Activated CD8-positive, alpha-beta T cell treated with anti-CD3 and anti-CD28 coated beads, Interleukin-2, amount 10 ng/mL, durations not matched to agents 7 days and 5 days (primary cell): Measurements from ENCODE around the gene TMEM236. TPM values are rescaled to one million over a fixed set of nuclear protein-coding genes. Genes with fewer than 3 reads are reported as not detected.
A peak's percentile ranks its signal among the peaks of the same experiment; 100 is the strongest.

Experiments used
- ATAC-seq: fragments of 150-1000 bp; cut with Tn5 transposase; one replicate; pipeline ENCODE4 v1.10.0; 2021; ENCODE audit warnings: moderate library complexity
- CTCF ChIA-PET: fragments of 350-600 bp; sonication (Branson Sonifier 250); formaldehyde crosslinking; loops from one replicate; lab custom pipeline; 2021; ENCODE audit warnings: antibody characterized with exemption; lab: Charles Lee
- POLR2A ChIA-PET: fragments of 350-600 bp; sonication (Branson Sonifier 250); formaldehyde crosslinking; loops from one replicate; lab custom pipeline; 2021; ENCODE audit warnings: antibody characterized with exemption; lab: Charles Lee
- DNase-seq: peaks from one replicate; pipeline ENCODE4 v3.0.0-alpha.2; 2020
- H3K27ac Mint-ChIP-seq: one replicate; pipeline ENCODE4 v1.8.0; 2021; ENCODE audit warnings: mild to moderate bottlenecking, mixed read lengths
- H3K27me3 Mint-ChIP-seq: one replicate; pipeline ENCODE4 v1.8.0; 2021; ENCODE audit warnings: low read depth, mixed read lengths
- H3K36me3 Mint-ChIP-seq: one replicate; pipeline ENCODE4 v1.8.0; 2021; ENCODE audit warnings: low read depth, mixed read lengths
- H3K4me1 Mint-ChIP-seq: one replicate; pipeline ENCODE4 v1.8.0; 2021; ENCODE audit warnings: low read depth, mixed read lengths
- H3K4me3 Mint-ChIP-seq: one replicate; pipeline ENCODE4 v1.8.0; 2021; ENCODE audit warnings: mild to moderate bottlenecking, mixed read lengths
- H3K9me3 Mint-ChIP-seq: one replicate; pipeline ENCODE4 v1.8.0; 2022; ENCODE audit warnings: mixed read lengths; ENCODE audit not compliant: insufficient read depth
- total RNA-seq, 2 experiments: library from RNA; stranded (reverse); gene quantifications; one replicate each; pipeline ENCODE4 v1.2.3, GENCODE V29; 2021

Gene TMEM236
- total RNA-seq, 2 experiments from 2014 or later = 0.13 TPM; not detected in 1

DNA sequence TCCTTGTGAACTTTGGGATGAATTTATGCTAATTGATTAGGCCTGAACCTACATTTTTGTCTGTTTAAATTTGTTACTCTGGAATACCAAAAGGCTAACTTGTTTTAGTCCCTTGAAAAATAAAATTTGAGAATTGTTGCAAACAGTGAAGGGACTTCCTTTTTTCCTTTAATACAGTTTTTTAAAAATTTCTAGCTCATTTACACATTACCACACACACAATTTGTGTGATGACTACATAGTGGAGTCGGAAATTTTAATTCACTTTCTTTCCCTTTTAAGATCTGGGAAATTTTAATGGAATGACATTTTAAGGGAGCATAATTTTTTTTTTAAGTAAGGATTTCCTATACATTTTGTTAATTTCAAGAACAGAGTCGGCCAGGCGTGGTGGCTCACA lies 8.6 kb upstream of the TMEM236 start:
- Mint-ChIP-seq H3K27ac (no peak overlapping the region), H3K4me1 (peaks cover 14% of the 10 kb centered on the region), H3K36me3 (no peaks in the 10 kb centered on the region), H3K4me3 (no peak overlapping the region), H3K9me3 (no peaks in the 10 kb centered on the region), H3K27me3 (no peaks in the 10 kb centered on the region)
- DNase-seq (no peak), ATAC-seq (no peak)
- CTCF ChIA-PET = interaction anchor here (0.6 to 3.0 kb wide), 8 partner anchors 8 to 143 kb away, joined by 3 to 12 read pairs (median 4); partner anchors contain the start of gene STAM
- POLR2A ChIA-PET = no interaction called here

DNA sequence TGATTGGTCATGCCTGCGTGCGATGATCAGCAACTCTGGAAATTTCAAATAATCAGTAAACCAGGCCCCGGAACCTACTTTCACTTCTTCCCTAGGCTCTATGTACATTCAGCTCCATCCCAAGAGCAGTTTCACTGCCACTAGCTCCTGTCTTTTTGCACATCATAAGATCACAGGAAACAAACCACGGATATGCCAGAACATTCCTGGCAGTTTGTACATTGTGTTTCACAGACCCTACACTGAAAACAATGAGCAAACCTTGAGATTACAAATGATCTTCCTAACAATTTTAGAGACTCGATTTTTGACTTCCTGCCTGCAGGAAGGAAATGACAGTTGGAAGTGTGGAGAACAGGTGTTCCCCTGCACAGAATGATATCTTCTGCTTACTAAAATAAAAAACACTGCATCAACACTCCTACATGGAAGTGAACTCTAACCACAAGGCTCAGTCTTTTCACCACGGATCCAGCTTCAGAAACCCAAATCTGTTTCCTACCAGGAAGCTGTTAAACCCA lies 7.6 kb upstream of the TMEM236 start:
- Mint-ChIP-seq H3K27me3 (no peaks in the 10 kb centered on the region), H3K4me1 (peaks cover 14% of the 10 kb centered on the region), H3K4me3 (no peak overlapping the region), H3K9me3 (no peaks in the 10 kb centered on the region), H3K27ac (peak overlapping the region; percentile 2), H3K36me3 (no peaks in the 10 kb centered on the region)
- DNase-seq = no peak
- ChIA-PET POLR2A (no interaction called here), CTCF (interaction anchor here (1.0 to 3.0 kb wide), 5 partner anchors 13 to 138 kb away, joined by 3 to 12 read pairs (median 8); partner anchors contain the start of gene STAM)
- ATAC-seq = no peak

DNA sequence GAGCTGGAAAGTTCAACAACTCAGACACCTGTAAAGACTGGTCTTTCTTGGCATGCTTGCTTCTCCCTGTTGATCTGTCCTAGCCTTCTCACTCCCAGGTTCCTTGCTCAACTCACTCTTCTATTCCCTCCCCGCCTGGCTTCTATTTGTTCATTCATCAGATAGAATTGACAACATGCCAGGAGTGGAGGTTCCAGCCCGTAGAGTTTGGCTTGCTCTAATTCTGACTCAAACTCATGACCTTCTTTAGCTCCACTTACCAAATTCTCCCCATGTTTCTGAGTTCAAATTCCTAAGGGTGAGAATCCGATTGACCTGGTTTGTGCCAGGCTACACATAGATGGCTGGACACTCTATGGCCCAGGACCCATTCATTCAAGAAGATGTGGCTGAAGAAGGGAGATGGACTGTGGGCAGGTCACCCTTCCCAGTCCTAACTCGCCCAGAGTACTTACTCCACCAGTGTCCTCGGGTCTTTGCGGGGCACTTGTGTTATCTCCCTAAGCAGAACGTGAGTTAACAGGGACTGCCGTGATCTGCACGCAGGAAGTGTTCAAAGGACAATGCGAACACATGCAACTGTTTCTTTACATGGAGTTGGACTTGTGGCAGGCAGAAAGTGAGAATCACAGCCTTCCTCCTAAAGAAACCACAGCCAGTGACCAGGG lies 4.0 kb upstream of the TMEM236 start:
- POLR2A ChIA-PET = no interaction called here
- H3K4me1 Mint-ChIP-seq = peaks cover 11% of the 10 kb centered on the region
- no peak overlapping the region for H3K4me3 Mint-ChIP-seq
- no peaks in the 10 kb centered on the region for H3K27me3 Mint-ChIP-seq
- CTCF ChIA-PET = no interaction called here
- no peaks in the 10 kb centered on the region for H3K36me3 Mint-ChIP-seq
- ATAC-seq = no peak
- DNase-seq = no peak
- no peak overlapping the region for H3K27ac Mint-ChIP-seq
- H3K9me3 Mint-ChIP-seq = no peaks in the 10 kb centered on the region

DNA sequence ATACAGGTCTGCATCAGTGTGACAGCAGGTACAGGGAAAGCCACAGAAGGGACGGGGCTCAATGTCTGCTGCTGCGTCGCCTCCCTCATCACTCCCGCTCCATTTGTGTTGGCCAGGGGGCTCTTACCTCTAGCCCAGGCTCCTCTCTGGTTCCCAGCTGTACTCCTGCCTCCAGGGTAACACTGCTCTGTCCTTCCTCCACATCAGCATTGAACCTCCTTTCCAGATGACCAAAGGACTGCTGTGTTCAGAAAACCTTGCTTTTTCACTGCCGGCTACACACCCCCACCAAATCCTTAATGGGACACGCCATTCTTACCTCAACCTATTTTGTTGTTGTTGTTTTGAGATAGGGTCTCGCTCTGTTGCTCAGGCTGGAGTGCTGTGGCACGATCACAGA lies 2.1 kb upstream of the TMEM236 start:
- Mint-ChIP-seq H3K9me3 (no peaks in the 10 kb centered on the region), H3K4me1 (peaks cover 3% of the 10 kb centered on the region), H3K36me3 (no peaks in the 10 kb centered on the region), H3K27ac (no peak overlapping the region), H3K27me3 (no peaks in the 10 kb centered on the region), H3K4me3 (no peak overlapping the region)
- ATAC-seq = no peak
- POLR2A ChIA-PET = no interaction called here
- CTCF ChIA-PET = no interaction called here
- DNase-seq = no peak

DNA sequence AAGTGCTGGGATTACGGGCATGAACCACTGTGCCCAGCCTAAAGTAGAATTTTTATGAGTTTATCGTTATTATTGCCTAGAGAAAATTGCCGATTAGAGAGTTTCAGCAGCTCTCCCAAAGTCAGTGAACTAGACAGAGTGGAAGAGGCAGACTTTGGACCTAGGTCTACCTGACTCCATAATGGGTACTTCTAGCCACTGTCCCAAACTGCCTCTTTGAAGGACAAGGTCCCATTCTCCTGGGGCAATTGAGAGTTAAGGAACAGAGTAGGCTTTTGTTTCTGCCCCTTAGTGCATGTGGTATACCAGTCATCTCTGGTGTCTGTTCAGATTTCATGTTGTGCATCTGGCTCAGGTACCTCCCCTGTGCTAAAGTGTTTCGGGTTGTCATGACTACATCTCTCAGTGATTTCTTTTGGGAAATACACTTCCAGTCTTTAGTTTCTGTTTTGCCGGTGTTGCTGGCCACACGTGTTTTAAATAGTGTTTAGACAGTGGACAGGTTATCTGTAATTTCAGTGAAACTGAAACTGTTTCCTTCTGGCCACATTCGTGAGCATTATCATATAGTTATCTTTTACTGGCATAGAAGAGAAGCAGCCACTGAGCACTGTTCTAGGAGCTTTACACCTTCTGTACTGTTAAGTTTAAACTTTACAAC lies 4.7 kb downstream of the TMEM236 start:
- POLR2A ChIA-PET = interaction anchor here (1.0 kb wide), 1 partner anchor 113 kb away, joined by 3 read pairs; the partner anchor contains the start of gene STAM
- Mint-ChIP-seq H3K4me1 (peaks cover 7% of the 10 kb centered on the region), H3K27me3 (no peaks in the 10 kb centered on the region), H3K4me3 (peak overlapping the region; percentile 15), H3K9me3 (no peaks in the 10 kb centered on the region), H3K36me3 (no peaks in the 10 kb centered on the region), H3K27ac (no peak overlapping the region)
- DNase-seq = no peak
- CTCF ChIA-PET = interaction anchor here (0.7 to 1.1 kb wide), 2 partner anchors 11 to 13 kb away, joined by 3 to 4 read pairs; no protein-coding TSS in a partner anchor
- ATAC-seq = peak; percentile 85

DNA sequence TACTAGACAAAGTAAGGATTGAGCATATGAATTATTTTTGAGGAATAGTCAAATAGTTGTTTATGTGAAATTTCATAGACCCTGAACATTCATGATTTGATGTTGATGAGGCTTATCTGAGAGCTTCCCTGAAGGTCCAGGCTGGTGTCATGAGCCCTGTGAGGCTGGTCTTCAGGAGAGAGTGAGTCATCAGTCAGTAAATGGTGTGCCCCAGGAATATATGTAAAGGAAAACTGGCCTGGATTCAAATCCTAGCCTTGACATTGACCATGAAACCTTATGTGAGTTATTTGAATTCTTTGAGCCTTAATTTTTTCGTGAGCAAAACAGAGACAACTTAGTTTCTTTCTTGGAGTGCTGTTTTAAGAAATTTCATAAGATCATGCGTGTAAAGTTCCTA lies 6.2 kb downstream of the TMEM236 start:
- ATAC-seq = no peak
- no peak overlapping the region for H3K27ac Mint-ChIP-seq
- CTCF ChIA-PET = interaction anchor here (1.1 kb wide), 1 partner anchor 14 kb away, joined by 4 read pairs; no protein-coding TSS in a partner anchor

DNA sequence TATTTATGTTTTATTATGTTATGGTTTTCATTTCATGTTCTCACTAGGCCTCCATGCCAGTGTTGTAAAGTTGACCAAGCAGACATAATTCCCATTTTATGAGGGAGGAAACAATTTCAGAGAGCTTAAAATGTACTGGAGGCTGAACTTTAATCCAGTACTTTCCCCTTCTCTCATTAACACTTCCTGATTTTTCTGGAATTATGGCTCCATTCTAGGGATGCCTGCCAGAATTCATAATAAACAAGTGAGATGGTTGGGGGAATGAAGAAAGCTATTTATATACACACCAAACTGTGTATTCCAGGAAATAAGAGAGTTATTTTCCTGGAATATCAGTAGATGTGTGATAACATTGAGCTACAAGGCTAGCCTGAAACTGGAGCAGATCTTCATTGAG lies 6.9 kb downstream of the TMEM236 start:
- no peaks in the 10 kb centered on the region for H3K9me3 Mint-ChIP-seq
- no peak overlapping the region for H3K4me3 Mint-ChIP-seq
- POLR2A ChIA-PET = no interaction called here
- no peaks in the 10 kb centered on the region for H3K27me3 Mint-ChIP-seq
- H3K27ac Mint-ChIP-seq = no peak overlapping the region
- CTCF ChIA-PET = no interaction called here
- ATAC-seq = no peak
- H3K4me1 Mint-ChIP-seq = peaks cover 7% of the 10 kb centered on the region
- no peaks in the 10 kb centered on the region for H3K36me3 Mint-ChIP-seq
- no peak for DNase-seq

More for the DNA sequence above, 6.2 kb downstream of the TMEM236 start:
- no peak overlapping the region for H3K4me3 Mint-ChIP-seq
- H3K9me3 Mint-ChIP-seq = no peaks in the 10 kb centered on the region
- no peaks in the 10 kb centered on the region for H3K36me3 Mint-ChIP-seq
- H3K4me1 Mint-ChIP-seq = peaks cover 7% of the 10 kb centered on the region
- POLR2A ChIA-PET = no interaction called here
- H3K27me3 Mint-ChIP-seq = no peaks in the 10 kb centered on the region
- DNase-seq = no peak

DNA sequence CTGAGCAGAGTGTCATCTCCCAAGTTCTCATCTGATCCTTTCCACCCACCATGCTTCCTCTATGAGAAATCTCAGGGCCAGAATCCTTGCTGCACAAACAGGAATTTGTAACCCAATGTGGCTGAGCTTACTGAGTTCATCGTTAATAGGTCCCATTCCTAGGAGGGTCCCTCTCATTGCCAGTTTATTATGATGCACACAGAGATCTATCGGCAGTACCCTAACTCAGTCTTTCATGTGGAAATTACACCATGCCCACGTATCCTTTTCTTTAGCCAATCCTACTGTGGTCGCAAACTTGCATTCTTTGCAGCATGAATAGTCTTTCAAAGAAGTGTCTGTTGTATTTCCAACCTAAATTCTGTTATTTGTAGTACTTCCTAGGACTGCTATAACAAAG lies 12.1 kb downstream of the TMEM236 start:
- H3K4me3 Mint-ChIP-seq = no peak overlapping the region
- no peaks in the 10 kb centered on the region for H3K36me3 Mint-ChIP-seq
- ATAC-seq = no peak
- DNase-seq = no peak
- ChIA-PET POLR2A (no interaction called here), CTCF (no interaction called here)
- H3K9me3 Mint-ChIP-seq = no peaks in the 10 kb centered on the region
- H3K27me3 Mint-ChIP-seq = no peaks in the 10 kb centered on the region
- H3K27ac Mint-ChIP-seq = no peak overlapping the region
- no peaks in the 10 kb centered on the region for H3K4me1 Mint-ChIP-seq

DNA sequence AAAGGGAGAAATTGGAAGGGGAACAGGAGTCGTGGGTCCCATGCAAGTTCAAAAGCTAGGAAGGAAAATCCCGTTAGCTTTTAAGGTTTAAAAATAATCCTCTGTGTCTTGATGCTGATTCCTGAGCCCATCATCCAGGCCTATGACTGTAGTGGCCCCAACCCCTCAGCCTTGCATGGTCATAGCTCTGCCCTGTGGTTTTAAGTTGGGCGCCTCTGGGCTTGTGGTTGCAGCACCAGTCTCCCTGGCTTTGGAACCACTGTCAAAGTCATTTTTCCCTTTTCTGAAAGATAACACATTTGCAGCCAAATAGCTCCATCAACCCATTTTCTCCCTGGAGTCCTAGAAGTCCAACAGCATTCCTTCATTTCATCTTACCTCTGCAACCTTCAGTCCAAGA lies 13.6 kb downstream of the TMEM236 start:
- ATAC-seq = no peak
- DNase-seq = no peak
- no peaks in the 10 kb centered on the region for H3K4me1 Mint-ChIP-seq
- H3K4me3 Mint-ChIP-seq = no peak overlapping the region
- ChIA-PET POLR2A (no interaction called here), CTCF (no interaction called here)
- H3K9me3 Mint-ChIP-seq = no peaks in the 10 kb centered on the region
- H3K36me3 Mint-ChIP-seq = no peaks in the 10 kb centered on the region
- H3K27ac Mint-ChIP-seq = no peak overlapping the region
- no peaks in the 10 kb centered on the region for H3K27me3 Mint-ChIP-seq

DNA sequence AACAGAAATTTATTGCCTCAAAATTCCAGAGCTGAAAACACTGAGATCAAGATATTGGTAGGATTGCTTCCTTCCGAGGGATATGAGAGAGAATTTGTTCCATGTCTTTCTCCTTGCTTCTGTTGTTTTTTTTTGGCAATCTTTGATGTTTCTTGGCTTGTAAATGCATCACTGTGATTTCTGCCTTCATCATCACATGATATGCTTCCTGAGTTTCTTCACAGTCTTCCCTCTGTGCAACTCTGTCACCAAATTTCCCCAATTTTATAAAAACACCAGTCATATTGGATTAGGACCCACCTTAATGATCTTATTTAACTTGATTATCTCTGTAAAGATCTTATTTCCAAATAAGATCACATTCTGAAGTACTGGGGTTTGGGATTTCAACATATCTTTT lies 14.7 kb downstream of the TMEM236 start:
- H3K36me3 Mint-ChIP-seq = no peaks in the 10 kb centered on the region
- no peaks in the 10 kb centered on the region for H3K27me3 Mint-ChIP-seq
- CTCF ChIA-PET = interaction anchor here (0.6 kb wide), 1 partner anchor 36 kb away, joined by 3 read pairs; no protein-coding TSS in a partner anchor
- no peak overlapping the region for H3K27ac Mint-ChIP-seq
- ATAC-seq (no peak), DNase-seq (no peak)
- POLR2A ChIA-PET = no interaction called here
- H3K4me1 Mint-ChIP-seq = no peaks in the 10 kb centered on the region
- no peak overlapping the region for H3K4me3 Mint-ChIP-seq
- H3K9me3 Mint-ChIP-seq = no peaks in the 10 kb centered on the region

DNA sequence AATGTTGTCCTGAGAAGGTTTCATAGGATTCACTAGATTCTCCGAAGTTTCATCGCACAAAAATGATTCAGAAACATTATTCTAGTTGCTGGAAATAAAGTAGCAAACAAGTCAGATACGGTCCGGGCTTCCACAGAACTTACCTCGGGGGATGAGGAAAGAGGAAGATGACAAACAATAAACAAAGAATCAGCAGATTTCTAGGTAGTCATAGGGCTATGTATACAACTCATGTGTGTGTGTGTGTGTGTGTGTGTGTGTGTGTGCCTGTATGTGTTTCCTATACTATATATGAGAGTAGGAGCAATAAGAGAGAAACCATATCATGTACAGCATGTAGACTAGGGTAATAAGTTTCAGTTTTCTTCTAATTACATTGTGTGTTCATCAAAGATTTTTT lies 16.5 kb downstream of the TMEM236 start:
- H3K27ac Mint-ChIP-seq = no peak overlapping the region
- no peaks in the 10 kb centered on the region for H3K9me3 Mint-ChIP-seq
- ChIA-PET POLR2A (no interaction called here), CTCF (no interaction called here)
- no peaks in the 10 kb centered on the region for H3K4me1 Mint-ChIP-seq
- H3K4me3 Mint-ChIP-seq = no peak overlapping the region
- peaks cover 3% of the 10 kb centered on the region for H3K27me3 Mint-ChIP-seq
- no peak for DNase-seq
- H3K36me3 Mint-ChIP-seq = no peaks in the 10 kb centered on the region
- no peak for ATAC-seq

DNA sequence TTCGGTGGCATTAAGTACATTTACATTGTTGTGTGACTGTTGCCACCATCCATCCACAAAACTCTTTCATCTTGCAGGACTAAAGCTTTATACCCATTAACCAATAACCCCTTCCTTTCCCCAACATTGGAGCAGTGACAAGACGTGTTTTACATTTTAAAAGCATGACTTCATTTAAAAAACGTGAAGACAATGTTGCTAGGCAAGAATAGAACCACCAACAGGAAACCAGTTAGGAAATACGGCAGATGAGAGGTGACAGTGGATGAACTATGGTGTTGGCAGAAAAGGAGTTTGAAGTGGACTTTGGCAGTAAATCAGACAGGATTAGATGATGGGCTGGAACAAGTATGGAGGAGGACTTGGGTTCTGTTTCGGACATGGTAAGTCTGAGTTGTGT lies 17.0 kb downstream of the TMEM236 start:
- Mint-ChIP-seq H3K9me3 (no peaks in the 10 kb centered on the region), H3K36me3 (no peaks in the 10 kb centered on the region), H3K27ac (no peak overlapping the region), H3K4me3 (no peak overlapping the region), H3K4me1 (no peaks in the 10 kb centered on the region), H3K27me3 (peaks cover 3% of the 10 kb centered on the region)
- CTCF ChIA-PET = no interaction called here
- POLR2A ChIA-PET = no interaction called here
- DNase-seq (no peak), ATAC-seq (no peak)
